Neural cell (in vitro differentiated cells): ENCODE results near the gene MAB21L4.

Source experiments
- EP300 ChIP-seq: fragments of 450-650 bp; conservative IDR thresholded peaks from 2 replicates; pipeline ENCODE4 v1.6.1; 2014; ENCODE audit warnings: antibody characterized with exemption, mild to moderate bottlenecking, moderate library complexity; ENCODE audit not compliant: poor library complexity, severe bottlenecking
- EZH2 ChIP-seq: fragments of 200-600, 300-800 bp; shearing (Covaris generic), sonication (generic); IDR thresholded peaks from 2 replicates; pipeline ENCODE4 v1.6.1; 2014; ENCODE audit warnings: antibody characterized with exemption, low read length, borderline replicate concordance, mild to moderate bottlenecking; ENCODE audit not compliant: insufficient read depth, poor library complexity, severe bottlenecking
- POLR2AphosphoS5 ChIP-seq: IDR thresholded peaks from 2 replicates; pipeline ENCODE4 v1.6.1; 2012
- RAD21 ChIP-seq: fragments of 450-650 bp; conservative IDR thresholded peaks from 2 replicates; pipeline ENCODE4 v1.6.1; 2014; ENCODE audit warnings: antibody characterized with exemption, mild to moderate bottlenecking, moderate library complexity
- SMC3 ChIP-seq: fragments of 450-650 bp; conservative IDR thresholded peaks from 2 replicates; pipeline ENCODE4 v1.6.1; 2014; ENCODE audit warnings: antibody characterized with exemption, mild to moderate bottlenecking, moderate library complexity; ENCODE audit not compliant: poor library complexity
- TAF1 ChIP-seq: IDR thresholded peaks from 2 replicates; pipeline ENCODE4 v1.6.1; 2012; ENCODE audit warnings: low read depth
- TF ChIP-seq, protein P1 (sequence below): fragments of 450-650 bp; IDR thresholded peaks from 2 replicates; pipeline ENCODE4 v1.5.1; 2014; ENCODE audit warnings: antibody characterized with exemption, mild to moderate bottlenecking, moderate library complexity; ENCODE audit not compliant: poor library complexity, severe bottlenecking
- TF ChIP-seq, protein P2 (sequence below): IDR thresholded peaks from 2 replicates; pipeline ENCODE4 v1.6.1; 2012; ENCODE audit warnings: borderline replicate concordance

DNA sequence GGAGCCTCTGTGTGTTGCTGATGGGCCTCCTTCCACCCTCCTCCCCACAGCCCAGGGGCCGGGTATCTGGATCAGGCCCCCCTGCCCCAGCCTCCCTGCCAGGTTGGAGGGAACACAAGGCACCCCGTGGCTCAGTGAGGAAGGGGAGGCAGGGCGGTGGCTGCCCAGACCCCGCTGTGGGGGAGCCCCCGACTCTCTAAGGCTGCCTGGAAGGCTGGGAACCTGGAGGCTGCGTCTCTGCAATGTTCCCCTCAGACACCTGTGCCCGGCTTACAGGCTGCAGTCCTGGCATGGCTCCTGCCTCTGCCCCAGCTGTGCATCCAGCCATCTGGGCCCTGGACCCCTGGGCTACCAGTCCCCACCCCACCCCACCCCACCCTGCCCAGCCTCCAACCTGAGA, 438 bp upstream of the MAB21L4 start:
- TF ChIP-seq, protein P1, sequence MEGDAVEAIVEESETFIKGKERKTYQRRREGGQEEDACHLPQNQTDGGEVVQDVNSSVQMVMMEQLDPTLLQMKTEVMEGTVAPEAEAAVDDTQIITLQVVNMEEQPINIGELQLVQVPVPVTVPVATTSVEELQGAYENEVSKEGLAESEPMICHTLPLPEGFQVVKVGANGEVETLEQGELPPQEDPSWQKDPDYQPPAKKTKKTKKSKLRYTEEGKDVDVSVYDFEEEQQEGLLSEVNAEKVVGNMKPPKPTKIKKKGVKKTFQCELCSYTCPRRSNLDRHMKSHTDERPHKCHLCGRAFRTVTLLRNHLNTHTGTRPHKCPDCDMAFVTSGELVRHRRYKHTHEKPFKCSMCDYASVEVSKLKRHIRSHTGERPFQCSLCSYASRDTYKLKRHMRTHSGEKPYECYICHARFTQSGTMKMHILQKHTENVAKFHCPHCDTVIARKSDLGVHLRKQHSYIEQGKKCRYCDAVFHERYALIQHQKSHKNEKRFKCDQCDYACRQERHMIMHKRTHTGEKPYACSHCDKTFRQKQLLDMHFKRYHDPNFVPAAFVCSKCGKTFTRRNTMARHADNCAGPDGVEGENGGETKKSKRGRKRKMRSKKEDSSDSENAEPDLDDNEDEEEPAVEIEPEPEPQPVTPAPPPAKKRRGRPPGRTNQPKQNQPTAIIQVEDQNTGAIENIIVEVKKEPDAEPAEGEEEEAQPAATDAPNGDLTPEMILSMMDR, result no peak
- TF ChIP-seq, protein P2, sequence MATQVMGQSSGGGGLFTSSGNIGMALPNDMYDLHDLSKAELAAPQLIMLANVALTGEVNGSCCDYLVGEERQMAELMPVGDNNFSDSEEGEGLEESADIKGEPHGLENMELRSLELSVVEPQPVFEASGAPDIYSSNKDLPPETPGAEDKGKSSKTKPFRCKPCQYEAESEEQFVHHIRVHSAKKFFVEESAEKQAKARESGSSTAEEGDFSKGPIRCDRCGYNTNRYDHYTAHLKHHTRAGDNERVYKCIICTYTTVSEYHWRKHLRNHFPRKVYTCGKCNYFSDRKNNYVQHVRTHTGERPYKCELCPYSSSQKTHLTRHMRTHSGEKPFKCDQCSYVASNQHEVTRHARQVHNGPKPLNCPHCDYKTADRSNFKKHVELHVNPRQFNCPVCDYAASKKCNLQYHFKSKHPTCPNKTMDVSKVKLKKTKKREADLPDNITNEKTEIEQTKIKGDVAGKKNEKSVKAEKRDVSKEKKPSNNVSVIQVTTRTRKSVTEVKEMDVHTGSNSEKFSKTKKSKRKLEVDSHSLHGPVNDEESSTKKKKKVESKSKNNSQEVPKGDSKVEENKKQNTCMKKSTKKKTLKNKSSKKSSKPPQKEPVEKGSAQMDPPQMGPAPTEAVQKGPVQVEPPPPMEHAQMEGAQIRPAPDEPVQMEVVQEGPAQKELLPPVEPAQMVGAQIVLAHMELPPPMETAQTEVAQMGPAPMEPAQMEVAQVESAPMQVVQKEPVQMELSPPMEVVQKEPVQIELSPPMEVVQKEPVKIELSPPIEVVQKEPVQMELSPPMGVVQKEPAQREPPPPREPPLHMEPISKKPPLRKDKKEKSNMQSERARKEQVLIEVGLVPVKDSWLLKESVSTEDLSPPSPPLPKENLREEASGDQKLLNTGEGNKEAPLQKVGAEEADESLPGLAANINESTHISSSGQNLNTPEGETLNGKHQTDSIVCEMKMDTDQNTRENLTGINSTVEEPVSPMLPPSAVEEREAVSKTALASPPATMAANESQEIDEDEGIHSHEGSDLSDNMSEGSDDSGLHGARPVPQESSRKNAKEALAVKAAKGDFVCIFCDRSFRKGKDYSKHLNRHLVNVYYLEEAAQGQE, result no peak
- TF ChIP-seq EZH2, result no peak
- TF ChIP-seq POLR2AphosphoS5, result no peak
- no peak for TF ChIP-seq EP300
- no peak for TF ChIP-seq RAD21
- TF ChIP-seq TAF1, result no peak
- no peak for TF ChIP-seq SMC3
